ENCODE results near the gene DMD. TPM values are rescaled to one million over a fixed set of nuclear protein-coding genes. Genes with fewer than 3 reads are reported as not detected.

DMD gene
- total RNA-seq, 1 donor from 2014 or later = 22.9 TPM

- no peaks in the 10 kb centered on the region for H3K36me3 Mint-ChIP-seq (ENCODE audit: low read depth)
- intact Hi-C loops (cut with micrococcal nuclease) = no loop called here
- TF ChIP-seq CTCF (IDR thresholded peaks at IDR 0.05) = no peak
- no peak overlapping the region for H3K4me3 Mint-ChIP-seq
- H3K27ac Mint-ChIP-seq = no peak overlapping the region
- ChIA-PET CTCF (no interaction called here), POLR2A (no interaction called here)
- peaks cover 5% of the 10 kb centered on the region for H3K9me3 Mint-ChIP-seq
- peaks cover 1% of the 10 kb centered on the region for H3K4me1 Mint-ChIP-seq
- ATAC-seq (ENCODE audit: low read depth) = no peak
- no peaks in the 10 kb centered on the region for H3K27me3 Mint-ChIP-seq
- DNase-seq = no peak
These were observed 2140.1 kb downstream of the DMD start for GRCh38 chrX:31071262-31071661.

GRCh38 chrX:31070057-31070468 is 2141.3 kb downstream of the DMD start:
- intact Hi-C loops (cut with micrococcal nuclease) = no loop called here
- peaks cover 1% of the 10 kb centered on the region for H3K4me1 Mint-ChIP-seq
- H3K27me3 Mint-ChIP-seq = no peaks in the 10 kb centered on the region
- no peak for TF ChIP-seq CTCF (IDR thresholded peaks at IDR 0.05)
- H3K27ac Mint-ChIP-seq = no peak overlapping the region
- ChIA-PET CTCF (no interaction called here), POLR2A (no interaction called here)
- ATAC-seq (ENCODE audit: low read depth) (no peak), DNase-seq (no peak)
- peaks cover 5% of the 10 kb centered on the region for H3K9me3 Mint-ChIP-seq
- no peaks in the 10 kb centered on the region for H3K36me3 Mint-ChIP-seq (ENCODE audit: low read depth)
- H3K4me3 Mint-ChIP-seq = no peak overlapping the region
